SIG-M5 treated with dmso at 0.1 percent for 504 hours (cell line): Measurements from ENCODE around the gene NTNG2.
A peak's percentile ranks its signal among the peaks of the same experiment; 100 is the strongest.

Experiments
- DNase-seq: peaks from one replicate; lab custom pipeline; 2025; ENCODE audit not compliant: unreplicated experiment; lab: John Stamatoyannopoulos, UW

The NTNG2 gene

DNA sequence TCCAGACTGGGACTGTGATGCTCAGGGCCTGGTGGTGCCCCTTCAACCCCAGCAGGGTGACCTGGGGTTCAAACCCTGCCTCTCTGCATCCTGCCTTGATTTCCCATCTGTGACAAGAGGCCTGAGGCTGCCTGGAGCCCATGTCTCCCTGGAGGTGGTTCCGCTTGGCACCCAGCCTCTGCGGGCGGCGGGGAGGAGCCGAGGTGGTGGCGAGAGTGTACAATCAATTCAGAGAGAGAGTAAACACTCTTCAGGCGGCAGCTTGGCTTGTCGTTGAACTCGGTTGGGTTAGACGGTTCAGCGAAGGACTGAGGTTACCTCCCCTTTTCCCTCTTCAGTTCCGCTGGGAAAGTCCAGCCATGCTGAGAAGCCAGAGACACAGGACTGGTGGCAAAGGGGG is 39.3 kb downstream of the NTNG2 start:
- no peak for DNase-seq

DNA sequence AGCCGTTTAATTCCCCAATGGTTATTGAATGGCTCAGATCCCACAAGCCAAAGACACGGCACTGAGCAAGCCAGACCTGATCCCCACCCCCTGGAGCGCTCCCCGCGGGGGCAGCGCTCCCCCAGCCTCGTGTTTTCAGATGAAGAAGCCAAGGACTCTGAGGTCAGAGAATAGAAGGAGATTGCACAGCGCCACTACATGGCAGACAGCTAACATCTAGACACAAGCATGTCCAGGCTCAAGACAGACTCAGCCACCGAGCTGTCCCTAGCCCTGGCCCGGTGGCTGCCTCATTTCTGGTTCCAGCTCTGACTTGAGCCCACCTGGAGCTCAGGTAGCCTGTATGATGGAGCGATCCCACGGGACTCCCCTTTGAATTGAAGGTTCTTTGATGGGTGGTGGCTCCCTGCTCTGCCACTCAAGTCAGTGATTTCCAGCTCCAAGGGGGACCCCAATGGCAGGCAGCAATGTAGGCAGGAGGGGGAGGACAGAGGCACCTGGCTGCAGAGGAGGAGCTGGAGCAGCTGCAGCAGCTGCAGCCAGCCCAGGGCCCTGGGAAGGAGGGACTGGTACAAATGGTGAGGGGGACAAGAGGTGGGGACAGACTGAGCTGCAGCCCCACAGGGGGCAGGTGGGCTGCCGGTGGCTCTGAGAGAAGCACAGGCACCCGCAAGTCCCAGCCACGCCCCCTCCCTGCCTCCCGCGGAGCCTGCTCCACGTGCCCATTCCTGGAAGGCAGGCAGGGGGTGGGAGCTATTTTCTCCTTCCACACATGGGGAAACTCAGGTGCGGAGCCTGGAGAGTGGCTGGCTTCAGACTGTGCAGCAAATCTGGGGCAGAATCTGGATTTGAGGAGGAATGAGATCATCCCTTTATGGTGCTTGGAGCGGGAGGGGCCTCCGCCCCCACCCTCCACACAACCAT is 40.2 kb downstream of the NTNG2 start:
- DNase-seq = no peak

DNA sequence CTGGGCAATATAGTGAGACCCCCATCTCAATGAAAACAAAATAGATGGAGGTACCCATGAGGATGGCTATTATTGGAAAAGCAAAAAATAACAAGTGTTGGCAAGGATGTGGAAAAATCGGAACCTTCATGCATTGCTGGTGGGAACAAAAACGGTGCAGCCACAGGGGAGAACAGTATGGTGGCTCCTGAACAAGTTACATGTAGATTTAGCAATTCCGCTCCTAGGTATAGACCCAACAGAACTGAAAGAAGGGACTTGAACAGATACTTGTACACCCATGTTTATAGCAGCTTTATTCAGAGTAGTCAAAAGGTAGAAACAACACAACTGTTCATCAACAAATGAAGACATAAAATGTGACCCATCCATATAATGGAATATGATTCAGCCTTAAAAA is 43.0 kb downstream of the NTNG2 start:
- DNase-seq = no peak

DNA sequence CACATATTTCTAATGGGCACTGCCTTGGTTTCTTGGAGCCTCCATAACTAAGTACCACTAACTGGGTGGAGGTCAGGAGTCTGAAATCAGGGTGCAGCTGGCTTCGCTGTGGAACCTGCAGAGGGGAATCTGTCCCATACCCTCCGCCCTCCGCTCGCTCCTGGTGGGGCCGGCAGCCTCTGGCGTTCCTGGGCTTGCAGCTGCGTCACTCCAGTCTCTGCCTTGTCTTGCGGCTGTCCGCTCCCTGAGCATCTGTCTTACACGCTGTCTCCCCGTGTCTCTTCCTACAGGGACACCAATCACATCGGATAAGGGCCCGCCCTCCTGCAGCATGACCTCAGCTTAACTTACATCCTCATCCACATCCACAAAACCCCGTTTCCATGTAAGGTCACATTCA is 45.4 kb downstream of the NTNG2 start:
- no peak for DNase-seq

DNA sequence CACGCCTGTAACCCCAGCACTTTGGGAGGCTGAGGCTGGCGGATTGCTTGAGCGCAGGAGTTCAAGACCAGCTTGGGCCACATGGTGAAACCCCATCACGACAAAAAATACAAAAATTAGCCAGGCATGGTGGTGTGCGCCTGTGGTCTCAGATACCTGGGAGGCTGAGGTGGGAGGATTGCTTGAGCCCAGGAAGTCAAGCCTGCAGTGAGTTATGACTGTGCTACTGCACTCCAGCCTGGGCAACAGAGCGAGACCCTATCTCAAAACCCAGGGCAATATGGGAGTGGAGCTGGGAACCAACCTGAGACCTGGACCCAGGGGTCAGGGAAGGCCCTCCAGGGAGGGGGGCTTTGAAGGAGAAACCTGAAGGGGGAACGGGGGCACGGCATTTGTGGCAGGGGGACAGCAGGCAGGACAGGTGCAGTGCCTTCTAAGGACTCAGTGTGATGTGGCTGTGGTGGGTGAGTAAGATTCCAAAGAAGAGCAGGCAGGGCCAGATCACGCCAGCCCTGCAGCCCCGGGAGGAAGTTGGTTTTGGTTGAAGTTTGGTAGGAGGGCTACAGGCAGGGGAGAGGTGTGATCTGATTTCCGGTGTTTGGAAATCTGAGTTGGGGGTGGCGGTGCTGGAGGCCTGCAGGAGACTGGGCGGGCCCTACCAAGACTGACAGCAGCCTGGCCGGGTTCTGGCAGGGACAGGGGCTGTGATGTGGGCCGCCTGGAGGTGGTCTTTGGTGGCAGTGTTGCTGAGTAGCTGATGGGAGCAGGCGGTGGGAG is 46.2 kb downstream of the NTNG2 start:
- no peak for DNase-seq

DNA sequence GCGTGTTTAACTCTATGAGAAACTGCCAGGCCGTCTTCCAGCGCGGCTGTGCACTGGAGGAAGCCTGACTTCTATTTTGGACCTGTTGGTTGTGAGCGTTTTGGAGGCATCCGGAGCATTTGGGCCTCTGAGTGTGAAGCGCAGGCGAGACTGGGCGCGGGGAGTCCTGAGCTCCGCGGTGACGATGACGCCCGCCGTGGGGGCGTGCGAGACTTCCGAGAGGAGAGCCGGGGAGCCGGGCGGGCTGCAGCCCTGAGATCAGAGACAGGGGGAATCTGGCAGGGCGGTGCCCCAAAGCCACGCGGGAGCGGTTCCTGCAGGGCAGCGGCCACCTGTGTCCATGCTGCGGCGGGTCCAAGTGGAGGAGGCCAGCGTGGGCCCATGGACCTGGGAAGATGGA is 47.4 kb downstream of the NTNG2 start:
- DNase-seq = no peak

DNA sequence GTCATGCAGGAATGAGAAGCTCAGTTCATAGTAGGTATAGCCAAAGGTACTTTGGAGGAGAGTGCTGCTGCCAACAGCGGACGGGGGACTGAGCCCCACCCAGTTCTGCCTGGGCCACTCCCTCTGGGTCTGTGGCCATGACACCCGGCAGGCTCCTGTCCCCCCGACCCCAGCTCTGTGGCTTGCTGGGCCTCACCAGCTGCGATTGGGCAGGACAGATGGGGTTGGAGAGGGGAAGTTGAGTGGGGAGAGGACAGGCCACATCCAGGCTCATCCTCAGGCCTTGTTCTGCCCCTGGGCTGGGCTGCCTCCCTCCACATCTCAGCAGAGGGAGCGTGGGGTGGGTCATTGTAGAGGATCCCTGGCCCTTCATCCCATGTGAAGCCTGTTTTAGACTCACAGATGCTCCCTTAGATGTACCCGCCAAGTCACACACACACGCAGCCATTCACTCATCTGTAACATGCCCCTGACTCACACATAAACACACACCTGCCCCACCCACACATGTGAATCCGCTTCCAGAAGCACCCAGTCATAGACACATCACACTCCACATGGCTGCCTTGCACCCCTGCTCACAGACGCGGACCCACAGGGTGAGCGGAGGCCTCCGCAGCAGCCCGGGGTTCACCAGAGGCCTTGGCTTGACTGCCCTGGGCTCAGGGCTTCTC is 48.8 kb downstream of the NTNG2 start:
- DNase-seq = no peak

DNA sequence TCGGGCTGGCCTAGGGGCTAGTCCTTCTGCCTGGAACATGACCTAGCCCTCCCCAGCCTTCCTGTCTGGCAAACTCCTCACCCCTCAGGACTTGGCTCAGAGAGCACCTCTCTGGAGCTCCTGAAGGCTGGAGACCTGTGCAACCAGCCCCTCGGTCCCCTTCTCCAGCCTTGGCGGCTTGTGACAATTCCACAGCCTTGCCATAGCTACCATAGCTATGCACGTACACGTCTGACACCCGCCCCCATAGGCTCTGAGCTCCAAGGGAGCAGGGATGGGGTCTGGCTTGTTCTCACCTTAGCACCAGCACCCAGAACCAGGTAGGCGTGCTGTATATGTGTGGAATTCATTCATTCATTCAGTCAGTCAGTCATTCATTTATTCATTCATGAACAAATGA is 49.7 kb downstream of the NTNG2 start:
- no peak for DNase-seq

DNA sequence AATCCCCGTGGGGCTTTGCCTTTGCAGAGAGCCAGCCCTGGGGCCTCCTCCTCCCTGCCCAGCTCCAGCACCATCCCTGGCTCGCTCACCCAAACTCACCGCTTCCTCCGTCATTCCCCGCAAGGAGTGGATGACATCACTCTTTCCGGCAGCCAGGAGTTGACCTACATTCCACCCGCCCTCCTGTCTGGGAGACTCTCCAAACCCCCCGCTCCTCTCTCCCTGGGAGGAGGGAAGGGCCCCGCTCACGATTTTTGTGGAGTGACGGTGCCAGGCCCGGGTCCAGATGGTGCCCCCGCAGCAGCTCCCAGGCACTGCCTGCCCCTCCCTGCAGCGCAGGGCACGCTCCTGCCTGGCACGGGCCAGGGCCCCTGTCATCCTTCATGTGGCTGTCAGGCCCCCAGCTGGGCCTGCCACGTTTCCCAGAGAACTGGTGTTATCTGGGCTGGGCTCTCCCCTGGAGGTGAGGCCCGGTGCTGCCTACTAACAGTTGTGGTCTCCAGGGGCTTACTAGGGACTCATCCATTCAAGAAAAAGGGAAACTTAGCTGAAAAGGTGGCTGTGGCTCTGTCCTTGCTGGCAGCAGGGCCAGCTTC is 52.3 kb downstream of the NTNG2 start:
- DNase-seq = no peak

DNA sequence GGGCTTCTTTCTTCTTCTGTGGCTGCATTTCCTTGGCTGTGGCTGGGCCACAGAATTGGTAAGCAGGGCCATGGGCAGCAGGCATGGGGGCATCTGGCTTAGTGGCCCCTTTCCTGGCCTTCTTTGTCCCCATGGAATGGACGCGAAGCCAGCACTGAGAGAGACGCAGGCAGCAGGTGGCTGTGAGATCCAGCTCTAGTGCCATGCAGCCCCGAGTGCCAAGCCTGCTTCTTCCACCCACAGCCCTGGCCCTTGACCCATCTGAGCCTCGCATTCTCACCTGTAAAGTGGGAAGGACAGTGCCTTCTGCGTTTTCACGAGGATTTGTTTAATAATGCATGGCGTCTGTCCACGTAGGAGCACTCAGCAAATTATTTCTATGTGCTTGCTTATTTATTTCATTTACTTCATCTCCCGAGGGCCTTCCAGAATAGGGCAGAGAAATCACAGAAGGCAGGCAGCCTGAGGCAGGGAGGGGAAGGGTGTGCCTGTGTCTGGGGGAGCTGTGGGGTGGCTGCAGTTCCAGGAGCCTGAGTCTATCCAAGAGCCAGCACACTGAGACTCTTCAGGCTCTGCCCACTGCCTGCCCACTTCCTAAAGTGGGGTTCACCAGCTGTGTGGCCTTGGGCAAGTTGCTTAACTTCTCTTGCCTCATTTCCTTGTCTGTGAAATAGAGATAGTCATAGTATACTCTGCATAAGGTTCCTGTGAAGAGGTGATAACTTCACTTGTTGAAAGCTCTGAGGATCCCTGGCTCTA is 55.2 kb downstream of the NTNG2 start:
- peak; percentile 74 for DNase-seq

DNA sequence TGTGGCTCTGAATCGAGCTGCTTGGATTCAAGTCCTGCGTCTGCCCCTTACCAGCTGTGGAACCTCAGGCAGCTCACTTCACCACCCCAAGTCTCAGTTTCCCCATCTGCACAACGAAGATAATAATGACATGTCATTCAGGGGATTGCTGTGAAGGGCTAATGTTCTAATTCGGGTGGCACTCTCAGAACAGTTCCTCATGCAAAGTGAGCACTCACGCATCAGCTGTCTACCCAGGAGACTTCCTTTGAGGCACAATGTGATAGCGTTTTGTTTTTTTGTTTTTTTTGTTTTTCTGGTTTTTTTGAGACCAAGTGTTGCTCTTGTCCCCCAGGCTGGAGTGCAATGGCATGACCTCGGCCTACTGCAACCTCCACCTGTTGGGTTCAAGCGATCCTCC is 56.4 kb downstream of the NTNG2 start:
- DNase-seq = no peak

DNA sequence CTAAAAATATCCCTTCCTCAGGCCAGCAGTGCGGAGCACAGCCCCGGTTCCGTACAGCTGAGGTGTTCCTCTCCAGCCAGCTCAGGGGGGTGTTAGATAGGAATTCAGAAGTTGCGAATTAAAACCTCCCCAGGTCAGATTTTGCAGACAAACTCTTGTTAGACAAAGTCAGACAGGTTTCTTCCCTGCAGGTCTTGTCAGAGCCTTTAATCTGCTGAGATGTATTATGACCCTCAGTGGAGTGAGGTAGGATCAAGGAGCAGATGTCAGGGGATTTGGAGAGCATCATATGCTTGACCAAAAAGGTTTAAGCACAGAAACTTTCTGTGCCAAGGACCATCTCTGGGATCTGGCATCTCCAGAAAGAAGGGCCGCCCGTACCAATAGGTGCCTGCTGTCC is 60.1 kb downstream of the NTNG2 start:
- DNase-seq = no peak

DNA sequence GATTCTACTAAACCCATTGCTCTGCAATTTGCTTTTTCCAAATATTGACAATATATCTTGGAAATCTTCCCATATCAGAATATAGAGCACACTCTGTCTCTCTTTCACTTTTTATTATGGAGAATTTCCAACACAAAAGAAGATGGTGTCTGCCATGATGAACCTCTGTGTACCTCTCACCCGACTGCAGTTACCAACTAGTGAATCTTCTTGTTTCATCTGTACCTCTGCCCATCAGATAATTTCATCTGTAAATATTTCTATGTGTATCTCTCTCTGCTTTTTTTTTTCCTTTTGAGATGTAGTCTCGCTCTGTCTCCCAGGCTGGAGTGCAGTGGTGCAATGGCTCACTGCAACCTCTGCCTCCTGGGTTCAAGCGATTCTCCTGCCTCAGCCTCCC is 62.8 kb downstream of the NTNG2 start:
- no peak for DNase-seq

DNA sequence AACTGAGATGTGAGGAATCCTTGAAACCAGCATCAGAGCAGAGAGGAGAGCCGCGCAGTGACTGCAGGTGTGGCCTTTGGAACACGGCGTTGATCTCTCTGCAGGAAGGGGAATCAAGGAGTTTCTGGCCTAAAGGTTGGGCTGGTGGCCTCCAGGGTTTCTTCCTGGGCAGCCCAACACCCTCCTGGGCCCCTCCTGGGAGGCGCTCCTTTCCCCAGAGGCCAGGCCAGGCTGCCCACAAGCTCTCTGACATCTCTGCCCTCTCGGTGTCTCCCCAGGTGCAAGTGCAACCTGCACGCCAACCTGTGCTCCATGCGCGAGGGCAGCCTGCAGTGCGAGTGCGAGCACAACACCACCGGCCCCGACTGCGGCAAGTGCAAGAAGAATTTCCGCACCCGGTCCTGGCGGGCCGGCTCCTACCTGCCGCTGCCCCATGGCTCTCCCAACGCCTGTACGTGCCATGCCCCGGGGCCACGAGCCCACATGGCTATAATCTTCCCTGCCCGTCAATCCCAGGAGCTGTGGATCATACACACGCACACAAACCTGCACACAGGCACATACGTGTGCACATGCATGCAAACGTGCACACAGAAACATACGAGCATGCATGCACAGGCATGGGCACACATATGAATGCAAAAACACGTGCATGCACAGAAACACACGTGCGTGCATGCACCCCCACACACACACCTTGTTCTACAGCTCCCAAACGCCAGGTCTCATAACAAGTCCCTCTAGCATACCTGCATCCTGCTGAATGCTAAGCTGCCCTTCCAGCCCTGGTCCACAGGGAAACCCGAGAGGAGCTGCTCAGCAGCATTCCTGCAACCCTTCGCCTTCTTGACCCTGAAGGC is 64.9 kb downstream of the NTNG2 start:
- DNase-seq = no peak

DNA sequence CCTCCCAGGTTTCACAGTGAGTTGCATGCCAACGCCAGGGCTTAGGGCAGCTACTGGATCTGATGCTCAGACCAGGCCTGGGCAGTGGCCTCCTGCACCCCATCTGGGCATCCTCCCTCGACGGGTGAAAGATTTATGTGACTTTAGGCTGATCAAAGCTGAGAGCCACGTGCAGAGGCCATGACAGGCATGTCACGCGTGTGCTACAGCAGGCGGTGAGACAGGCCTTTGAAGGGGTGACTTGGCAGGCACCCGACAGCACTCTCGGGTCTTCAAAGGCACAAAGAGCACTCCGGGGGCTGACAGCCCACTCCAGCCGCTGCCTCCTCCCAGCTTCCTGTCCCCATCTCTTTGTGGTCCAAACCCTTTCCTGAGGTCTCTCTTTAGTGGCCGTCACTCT is 66.2 kb downstream of the NTNG2 start:
- DNase-seq = no peak

DNA sequence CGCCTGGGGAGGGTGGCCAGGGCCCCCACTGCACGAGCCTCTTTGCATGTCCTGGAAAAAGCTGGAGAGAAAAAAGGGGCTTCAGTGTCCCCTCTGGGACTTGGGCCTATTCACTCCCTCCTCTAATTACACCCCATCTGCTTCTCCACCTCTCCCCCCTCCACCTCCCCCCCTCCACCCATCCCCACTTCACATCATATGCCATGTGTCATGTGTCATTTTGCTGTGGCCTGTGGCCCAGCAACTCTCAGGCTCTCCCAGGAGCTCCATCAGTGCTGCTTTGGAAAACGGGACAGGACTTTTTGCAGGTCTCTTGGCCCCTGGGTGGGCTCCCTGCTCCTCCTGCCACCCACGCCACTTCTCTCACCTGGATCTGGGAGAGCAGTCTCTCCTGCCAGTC is 68.7 kb downstream of the NTNG2 start:
- no peak for DNase-seq

DNA sequence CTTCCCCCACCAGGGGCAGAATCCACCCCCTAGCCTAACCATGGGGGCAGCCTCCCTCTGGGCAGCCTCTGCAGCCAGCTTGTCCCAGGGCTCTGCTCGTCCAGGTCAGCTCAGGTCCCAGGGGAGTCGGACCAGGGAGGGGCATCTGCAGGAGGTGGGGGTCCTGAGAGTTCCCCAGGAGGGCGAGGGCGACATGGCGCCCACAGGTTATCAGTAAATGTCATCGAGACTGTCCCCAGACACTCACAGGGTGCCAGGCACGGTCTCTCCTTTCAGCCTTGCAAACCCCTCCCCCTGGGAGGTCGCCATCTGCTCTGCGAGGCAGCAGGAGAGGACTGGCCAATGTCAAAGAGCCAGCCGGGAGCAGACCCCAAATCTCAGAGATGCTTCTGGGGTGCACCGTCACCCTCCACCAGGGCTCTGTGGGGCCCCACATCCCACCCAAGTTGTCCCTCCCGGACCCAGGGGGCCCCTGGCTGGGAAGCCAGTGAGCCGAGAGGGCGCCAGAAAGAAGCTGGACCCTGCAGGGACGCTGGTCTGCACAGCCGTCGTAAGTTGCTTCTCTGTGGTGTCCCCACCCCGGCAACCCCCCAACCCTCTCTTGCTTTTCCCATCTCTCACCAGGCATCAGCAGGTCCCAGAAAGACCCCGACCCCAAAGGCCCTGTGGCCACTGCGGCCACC is 69.3 kb downstream of the NTNG2 start:
- DNase-seq = no peak

DNA sequence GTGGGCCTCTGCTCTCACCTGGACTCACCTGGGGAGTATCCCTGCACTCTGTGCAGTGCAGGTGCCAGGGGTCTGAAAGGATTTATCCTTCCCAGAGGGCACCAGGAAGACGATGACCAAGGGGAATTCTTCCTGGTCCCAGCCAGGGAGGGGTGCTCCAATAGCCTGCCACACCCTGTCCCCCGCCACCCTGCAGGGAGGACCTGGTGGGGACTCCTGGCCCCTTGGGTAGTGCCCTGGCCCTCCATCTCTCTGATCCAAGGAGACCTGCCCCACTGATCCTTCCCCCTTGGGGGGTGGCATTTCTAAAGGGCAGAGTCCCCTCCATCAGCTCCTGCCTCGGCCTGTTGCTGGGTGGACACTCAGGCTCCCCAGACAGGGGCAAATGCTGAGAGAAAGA is 70.7 kb downstream of the NTNG2 start:
- no peak for DNase-seq

DNA sequence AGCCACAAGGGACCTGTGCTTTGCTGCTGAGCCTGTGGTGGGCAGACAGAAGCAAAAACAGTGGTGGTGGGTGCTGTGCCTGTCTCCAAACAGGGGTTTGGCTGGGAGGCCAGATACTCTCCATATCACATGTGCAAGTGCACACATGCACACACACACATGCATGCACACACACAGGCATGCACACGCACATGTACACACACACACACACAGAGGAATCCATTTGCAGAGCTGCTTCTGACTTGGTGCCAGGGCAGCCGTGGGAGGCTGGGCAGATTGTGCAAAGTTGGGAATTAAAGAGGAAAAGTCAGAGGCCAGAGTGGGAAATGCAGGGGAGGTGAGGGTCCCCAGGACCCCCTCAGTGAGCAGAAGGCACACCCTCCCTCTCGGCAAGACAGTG is 71.3 kb downstream of the NTNG2 start:
- DNase-seq = no peak
